Prostate gland (tissue), 2 donors: Measurements from ENCODE around the gene FGF22.

Source experiments
- POLR2A ChIP-seq: fragments of 450-650 bp; IDR thresholded peaks from one replicate; pipeline ENCODE4 v1.6.1; 2016; ENCODE audit warnings: antibody characterized with exemption, mild to moderate bottlenecking
- POLR2AphosphoS5 ChIP-seq: sonication (generic); formaldehyde crosslinking; IDR thresholded peaks from one replicate; pipeline ENCODE4 v1.6.1; 2017; ENCODE audit warnings: antibody characterized with exemption
- TF ChIP-seq, protein P1 (sequence below), 4 experiments: fragments of 200-600 bp in 2 of 4; fragments of 450-650 bp in 2 of 4; sonication (generic) in 2 of 4; IDR thresholded peaks; 1 replicate in 3 of 4; 2 replicates in 1 of 4; pipeline ENCODE4 v1.5.1; 2016 to 2019; ENCODE audit warnings: antibody characterized with exemption in 4 of 4, mild to moderate bottlenecking in 2 of 4, moderate library complexity in 2 of 4

DNA sequence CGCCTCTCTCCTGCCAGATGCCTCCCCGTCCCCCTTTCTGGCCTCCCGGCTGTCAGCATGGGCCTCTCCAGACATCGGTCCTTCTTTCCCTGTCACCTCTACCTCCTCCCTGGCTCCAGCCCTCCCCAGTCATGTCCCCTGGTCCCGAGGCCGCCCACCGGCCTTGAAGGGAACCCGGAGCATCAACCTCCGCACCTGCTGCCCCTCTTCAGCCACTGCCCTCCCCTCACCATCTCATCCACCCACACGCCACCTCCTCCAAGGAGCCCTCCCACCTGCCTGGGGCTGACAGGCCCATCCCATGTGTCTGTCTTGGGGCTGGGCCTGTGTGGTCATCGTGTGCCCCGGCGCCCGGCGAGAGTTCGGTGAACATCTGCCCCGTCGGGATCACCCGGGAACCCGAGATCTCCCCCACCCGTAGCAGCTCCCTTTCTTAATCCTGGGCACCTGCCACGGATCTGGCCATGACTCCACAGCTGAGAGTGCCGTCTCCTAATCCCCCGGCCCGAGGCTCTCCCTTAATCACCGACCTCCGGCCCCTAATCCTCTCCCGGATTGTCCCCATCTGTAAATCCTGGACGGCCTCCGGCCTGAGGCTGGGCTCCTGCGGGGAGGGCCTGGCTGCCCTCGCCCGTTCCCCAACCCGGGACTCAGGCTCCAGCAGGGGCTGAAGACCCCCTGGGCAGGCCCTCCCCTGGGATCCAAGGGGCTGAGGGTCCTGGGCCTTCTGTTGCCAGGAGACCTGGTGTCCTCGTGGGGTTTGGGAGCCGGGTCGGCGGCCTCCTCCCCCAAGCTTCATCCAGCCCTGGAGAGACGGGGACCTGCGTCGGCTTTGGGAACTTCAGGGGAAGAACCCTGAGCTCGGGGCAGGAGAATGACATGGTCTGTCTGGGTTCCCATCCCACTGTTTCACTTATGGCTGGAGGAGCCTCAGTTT lies 44.1 kb upstream of the FGF22 start:
- TF ChIP-seq POLR2AphosphoS5 (no peak), POLR2A (no peak)
- TF ChIP-seq, protein P1, sequence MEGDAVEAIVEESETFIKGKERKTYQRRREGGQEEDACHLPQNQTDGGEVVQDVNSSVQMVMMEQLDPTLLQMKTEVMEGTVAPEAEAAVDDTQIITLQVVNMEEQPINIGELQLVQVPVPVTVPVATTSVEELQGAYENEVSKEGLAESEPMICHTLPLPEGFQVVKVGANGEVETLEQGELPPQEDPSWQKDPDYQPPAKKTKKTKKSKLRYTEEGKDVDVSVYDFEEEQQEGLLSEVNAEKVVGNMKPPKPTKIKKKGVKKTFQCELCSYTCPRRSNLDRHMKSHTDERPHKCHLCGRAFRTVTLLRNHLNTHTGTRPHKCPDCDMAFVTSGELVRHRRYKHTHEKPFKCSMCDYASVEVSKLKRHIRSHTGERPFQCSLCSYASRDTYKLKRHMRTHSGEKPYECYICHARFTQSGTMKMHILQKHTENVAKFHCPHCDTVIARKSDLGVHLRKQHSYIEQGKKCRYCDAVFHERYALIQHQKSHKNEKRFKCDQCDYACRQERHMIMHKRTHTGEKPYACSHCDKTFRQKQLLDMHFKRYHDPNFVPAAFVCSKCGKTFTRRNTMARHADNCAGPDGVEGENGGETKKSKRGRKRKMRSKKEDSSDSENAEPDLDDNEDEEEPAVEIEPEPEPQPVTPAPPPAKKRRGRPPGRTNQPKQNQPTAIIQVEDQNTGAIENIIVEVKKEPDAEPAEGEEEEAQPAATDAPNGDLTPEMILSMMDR (IDR thresholded peaks at IDR 0.05), result no peak
